HG02981 (cell line): Measurements from ENCODE around the gene PRG2.
A peak's percentile ranks its signal among the peaks of the same experiment; 100 is the strongest.

Experiments
- ATAC-seq: cut with Tn5 transposase; IDR thresholded peaks from one replicate; pipeline ENCODE4 v1.9.1; 2021; ENCODE audit warnings: mild to moderate bottlenecking, moderate library complexity; ENCODE audit not compliant: unreplicated experiment

PRG2 gene

GRCh38 chr11:57390535-57390934 is at the start of gene PRG2:
Gene PRG2 (minus strand): TSS chr11:57390650. CDS start chr11:57389944, 706 bp downstream.
- ATAC-seq, result no peak

- ATAC-seq, result no peak
Measured at GRCh38 chr11:57439786-57440185, 49.3 kb upstream of the PRG2 start.

GRCh38 chr11:57438345-57439285 is 48.2 kb upstream of the PRG2 start:
- no peak for ATAC-seq

GRCh38 chr11:57436031-57436430 is 45.6 kb upstream of the PRG2 start:
- no peak for ATAC-seq

GRCh38 chr11:57434640-57435546 is 44.4 kb upstream of the PRG2 start:
- no peak for ATAC-seq

GRCh38 chr11:57432714-57433163 is 42.3 kb upstream of the PRG2 start:
- ATAC-seq, result no peak

GRCh38 chr11:57432149-57432561 is 41.7 kb upstream of the PRG2 start:
- no peak for ATAC-seq

GRCh38 chr11:57430952-57431351 is 40.5 kb upstream of the PRG2 start:
- no peak for ATAC-seq

- no peak for ATAC-seq
Measured at GRCh38 chr11:57429946-57430345, 39.5 kb upstream of the PRG2 start.

- ATAC-seq, result no peak
Measured at GRCh38 chr11:57428643-57429042, 38.2 kb upstream of the PRG2 start.

- ATAC-seq, result no peak
Measured at GRCh38 chr11:57427727-57428082, 37.3 kb upstream of the PRG2 start.

GRCh38 chr11:57426929-57427726 is 36.7 kb upstream of the PRG2 start, which contains the start of gene SLC43A3:
Gene SLC43A3 (minus strand): TSS chr11:57427121. CDS start chr11:57426172, 949 bp downstream.
- ATAC-seq, result peak; percentile 57

GRCh38 chr11:57426439-57426928 is 36.0 kb upstream of the PRG2 start:
- ATAC-seq, result no peak

- no peak for ATAC-seq
Measured at GRCh38 chr11:57425565-57426438, 35.4 kb upstream of the PRG2 start.

GRCh38 chr11:57424792-57425564 is 34.5 kb upstream of the PRG2 start:
- peak; percentile 93 for ATAC-seq

GRCh38 chr11:57424137-57424791 is 33.8 kb upstream of the PRG2 start:
- no peak for ATAC-seq

- ATAC-seq, result no peak
Measured at GRCh38 chr11:57422669-57423068, 32.2 kb upstream of the PRG2 start.

GRCh38 chr11:57421805-57422204 is 31.4 kb upstream of the PRG2 start:
- no peak for ATAC-seq
